Measurements from ENCODE around the gene PPP4R3A. TPM values are rescaled to one million over a fixed set of nuclear protein-coding genes. Genes with fewer than 3 reads are reported as not detected.

Gene PPP4R3A
- total and polyA plus RNA-seq, 2 donors from 2014 or later, result 29.0 to 86.5 TPM

DNA sequence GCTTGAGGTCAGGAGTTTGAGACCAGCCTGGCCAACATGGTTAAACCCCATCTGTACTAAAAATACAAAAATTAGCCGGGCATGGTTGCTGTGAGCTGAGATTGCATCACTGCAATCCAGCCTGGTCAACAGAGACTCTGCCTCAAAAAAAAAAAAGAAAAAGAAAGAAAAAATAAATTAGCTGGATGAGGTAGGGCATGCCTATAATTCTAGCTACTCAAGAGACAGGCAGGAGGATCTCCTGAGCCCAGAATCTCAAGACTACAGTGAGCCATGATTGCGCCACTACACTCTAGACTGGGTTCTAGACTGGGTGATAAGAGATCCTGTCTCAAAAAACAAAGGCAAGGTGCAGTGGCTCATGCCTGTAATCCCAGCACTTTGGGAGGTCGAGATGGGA, 16.9 kb downstream of the PPP4R3A start:
- H3K27me3 ChIP-seq (ENCODE audit: control insufficient read depth, insufficient read depth, low read length), result no peaks in the 10 kb centered on the region
- H3K4me3 ChIP-seq (ENCODE audit: low read length in 3 of 3), result no peak overlapping the region
- H3K27ac ChIP-seq (ENCODE audit: low read depth in 2 of 2, low read length in 2 of 2), result no peak overlapping the region
- DNase-seq (no peak), FAIRE-seq (no peak)
- TF ChIP-seq, protein P1, sequence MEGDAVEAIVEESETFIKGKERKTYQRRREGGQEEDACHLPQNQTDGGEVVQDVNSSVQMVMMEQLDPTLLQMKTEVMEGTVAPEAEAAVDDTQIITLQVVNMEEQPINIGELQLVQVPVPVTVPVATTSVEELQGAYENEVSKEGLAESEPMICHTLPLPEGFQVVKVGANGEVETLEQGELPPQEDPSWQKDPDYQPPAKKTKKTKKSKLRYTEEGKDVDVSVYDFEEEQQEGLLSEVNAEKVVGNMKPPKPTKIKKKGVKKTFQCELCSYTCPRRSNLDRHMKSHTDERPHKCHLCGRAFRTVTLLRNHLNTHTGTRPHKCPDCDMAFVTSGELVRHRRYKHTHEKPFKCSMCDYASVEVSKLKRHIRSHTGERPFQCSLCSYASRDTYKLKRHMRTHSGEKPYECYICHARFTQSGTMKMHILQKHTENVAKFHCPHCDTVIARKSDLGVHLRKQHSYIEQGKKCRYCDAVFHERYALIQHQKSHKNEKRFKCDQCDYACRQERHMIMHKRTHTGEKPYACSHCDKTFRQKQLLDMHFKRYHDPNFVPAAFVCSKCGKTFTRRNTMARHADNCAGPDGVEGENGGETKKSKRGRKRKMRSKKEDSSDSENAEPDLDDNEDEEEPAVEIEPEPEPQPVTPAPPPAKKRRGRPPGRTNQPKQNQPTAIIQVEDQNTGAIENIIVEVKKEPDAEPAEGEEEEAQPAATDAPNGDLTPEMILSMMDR (IDR thresholded peaks at IDR 0.05; ENCODE audit: borderline replicate concordance, extremely low read depth, insufficient read depth), result no peak
- intact Hi-C loops (cut with DNase I), result no loop called here
- peaks cover 0 to 13% (median 3%) of the 10 kb centered on the region in 3 donors for H3K36me3 ChIP-seq (ENCODE audit: control insufficient read depth in 2 of 3, insufficient read depth in 3 of 3, low read length in 3 of 3)
- no peaks in the 10 kb centered on the region for H3K9me3 ChIP-seq (ENCODE audit: control insufficient read depth in 2 of 3, insufficient read depth in 1 of 3, low read length in 3 of 3)
- no peak overlapping the region for H3K9ac ChIP-seq (ENCODE audit: low read length in 3 of 3)
- H3K4me1 ChIP-seq (ENCODE audit: control insufficient read depth in 2 of 3, insufficient read depth in 2 of 3, low read depth in 1 of 3, low read length in 3 of 3), result peaks cover 5 to 37% (median 26%) of the 10 kb centered on the region in 3 donors

GRCh38 chr14:91484744-91485143, 25.4 kb downstream of the PPP4R3A start:
- H3K36me3 ChIP-seq (ENCODE audit: control insufficient read depth in 2 of 3, insufficient read depth in 3 of 3, low read length in 3 of 3), result peaks cover 15 to 60% (median 15%) of the 10 kb centered on the region in 3 donors
- no peaks in the 10 kb centered on the region for H3K4me1 ChIP-seq (ENCODE audit: control insufficient read depth in 2 of 3, insufficient read depth in 2 of 3, low read depth in 1 of 3, low read length in 3 of 3)
- DNase-seq (no peak), FAIRE-seq (no peak)
- H3K9me3 ChIP-seq (ENCODE audit: control insufficient read depth in 2 of 3, insufficient read depth in 1 of 3, low read length in 3 of 3), result no peaks in the 10 kb centered on the region
- no peaks in the 10 kb centered on the region for H3K27me3 ChIP-seq (ENCODE audit: control insufficient read depth, insufficient read depth, low read length)
- no peak overlapping the region for H3K4me3 ChIP-seq (ENCODE audit: low read length in 3 of 3)
- intact Hi-C loops (cut with DNase I), result no loop called here
- TF ChIP-seq, protein P1 (IDR thresholded peaks at IDR 0.05; ENCODE audit: borderline replicate concordance, extremely low read depth, insufficient read depth), result no peak
- no peak overlapping the region for H3K9ac ChIP-seq (ENCODE audit: low read length in 3 of 3)
- H3K27ac ChIP-seq (ENCODE audit: low read depth in 2 of 2, low read length in 2 of 2), result no peak overlapping the region

DNA sequence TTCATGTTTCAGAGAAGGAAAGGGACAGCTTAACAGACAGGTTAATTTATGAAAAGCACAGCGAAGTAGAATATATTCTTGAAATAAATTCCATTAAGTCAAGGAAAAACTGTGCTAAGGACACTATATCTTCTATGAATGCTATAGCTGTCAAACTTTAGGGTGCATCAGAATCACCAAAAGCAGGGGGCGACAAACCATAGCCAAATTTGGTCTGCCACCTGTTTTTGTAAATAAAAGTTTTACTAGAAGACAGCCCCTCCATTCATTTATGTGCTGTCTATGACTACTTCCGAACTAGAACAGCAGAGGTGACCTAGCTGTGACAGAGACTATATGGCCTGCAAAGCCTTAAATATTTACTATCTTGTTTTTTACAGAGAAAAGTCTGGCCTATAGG, 25.9 kb downstream of the PPP4R3A start:
- H3K27ac ChIP-seq (ENCODE audit: low read depth in 2 of 2, low read length in 2 of 2), result no peak overlapping the region
- intact Hi-C loops (cut with DNase I), result no loop called here
- no peaks in the 10 kb centered on the region for H3K4me1 ChIP-seq (ENCODE audit: control insufficient read depth in 2 of 3, insufficient read depth in 2 of 3, low read depth in 1 of 3, low read length in 3 of 3)
- no peaks in the 10 kb centered on the region for H3K27me3 ChIP-seq (ENCODE audit: control insufficient read depth, insufficient read depth, low read length)
- no peak overlapping the region for H3K4me3 ChIP-seq (ENCODE audit: low read length in 3 of 3)
- no peak for FAIRE-seq
- H3K36me3 ChIP-seq (ENCODE audit: control insufficient read depth in 2 of 3, insufficient read depth in 3 of 3, low read length in 3 of 3), result peaks cover 14 to 62% (median 15%) of the 10 kb centered on the region in 3 donors
- DNase-seq, result no peak
- TF ChIP-seq, protein P1 (IDR thresholded peaks at IDR 0.05; ENCODE audit: borderline replicate concordance, extremely low read depth, insufficient read depth), result no peak
- H3K9ac ChIP-seq (ENCODE audit: low read length in 3 of 3), result no peak overlapping the region
- H3K9me3 ChIP-seq (ENCODE audit: control insufficient read depth in 2 of 3, insufficient read depth in 1 of 3, low read length in 3 of 3), result no peaks in the 10 kb centered on the region

All from kidney (tissue), 14 donors.